Fibroblast of lung (primary cell): ENCODE data around the gene SAXO1. TPM values are rescaled to one million over a fixed set of nuclear protein-coding genes. Genes with fewer than 3 reads are reported as not detected.
A peak's percentile ranks its signal among the peaks of the same experiment; 100 is the strongest.

Experiments used
- DNase-seq, 2 donors: peaks; one replicate each; pipeline versions ENCODE4 v3.0.0 to v3.0.0-alpha.2; 2010; ENCODE audit warnings: low read depth in 2 of 2
- H2AFZ ChIP-seq: 2 replicates; pipeline ENCODE4 v1.5.1; 2012; ENCODE audit warnings: low read length, control low read depth, inconsistent platforms
- H3K27ac ChIP-seq: 2 replicates; pipeline ENCODE4 v1.5.1; 2011; ENCODE audit warnings: low read length, control low read depth; ENCODE audit not compliant: insufficient read depth
- H3K27me3 ChIP-seq: 2 replicates; pipeline ENCODE4 v1.5.1; 2011; ENCODE audit warnings: mild to moderate bottlenecking, low read length; ENCODE audit not compliant: control insufficient read depth, insufficient read depth
- H3K36me3 ChIP-seq: 2 replicates; pipeline ENCODE4 v1.5.1; 2011; ENCODE audit warnings: low read length; ENCODE audit not compliant: control insufficient read depth, insufficient read depth
- H3K4me1 ChIP-seq: 2 replicates; pipeline ENCODE4 v1.5.1; 2011; ENCODE audit warnings: low read length; ENCODE audit not compliant: control insufficient read depth, insufficient read depth; ENCODE audit errors: extremely low read depth
- H3K4me2 ChIP-seq: 2 replicates; pipeline ENCODE4 v1.5.1; 2011; ENCODE audit warnings: low read length, control low read depth; ENCODE audit not compliant: insufficient read depth; ENCODE audit errors: extremely low read depth
- H3K4me3 ChIP-seq, 4 experiments: fragments of 200-600 bp in 1 of 4; sonication (generic) in 1 of 4; replicated peaks in 1 of 4; 2 replicates each; pipeline ENCODE4 v1.5.1; 2011 to 2016; ENCODE audit warnings: low read length in 4 of 4, low read depth in 3 of 4, mild to moderate bottlenecking in 3 of 4, control low read depth in 2 of 4, inconsistent platforms in 1 of 4, mixed read lengths in 1 of 4; ENCODE audit not compliant: insufficient read depth in 1 of 4; ENCODE audit errors: control extremely low read depth in 1 of 4
- H3K79me2 ChIP-seq: 2 replicates; pipeline ENCODE4 v1.5.1; 2012; ENCODE audit warnings: mild to moderate bottlenecking, low read length, inconsistent platforms; ENCODE audit not compliant: control insufficient read depth, insufficient read depth
- H3K9ac ChIP-seq: 2 replicates; pipeline ENCODE4 v1.5.1; 2011; ENCODE audit warnings: mild to moderate bottlenecking, low read length, control low read depth; ENCODE audit not compliant: insufficient read depth
- H3K9me3 ChIP-seq: 2 replicates; pipeline ENCODE4 v1.5.1; 2012; ENCODE audit warnings: low read depth, low read length; ENCODE audit not compliant: control insufficient read depth, insufficient read depth
- H4K20me1 ChIP-seq: 2 replicates; pipeline ENCODE4 v1.5.1; 2011; ENCODE audit warnings: low read length; ENCODE audit not compliant: control insufficient read depth, insufficient read depth; ENCODE audit errors: extremely low read depth
- CTCF ChIP-seq, 2 donors: IDR thresholded peaks in 1 of 2; conservative IDR thresholded peaks in 1 of 2; 1 replicate in 1 of 2; 2 replicates in 1 of 2; pipeline ENCODE4 v1.5.1; 2011 to 2012; ENCODE audit warnings: low read length in 2 of 2, control low read depth in 1 of 2, inconsistent platforms in 1 of 2, low read depth in 1 of 2, mild to moderate bottlenecking in 1 of 2
- EZH2 ChIP-seq: IDR thresholded peaks from 2 replicates; pipeline ENCODE4 v1.5.1; 2012; ENCODE audit warnings: low read length, control low read depth, mild to moderate bottlenecking; ENCODE audit errors: missing control alignments
- polyA plus RNA-seq, 2 donors: library from polyadenylated mRNA; depleted of rRNA in 1 of 2; stranded (reverse) in 1 of 2; unstranded in 1 of 2; fragments of >200 nt; gene quantifications; 2 replicates each; pipeline ENCODE4 v1.2.1, GENCODE V29; 2011 to 2012; ENCODE audit warnings: missing spikeins in 1 of 2
- total RNA-seq: library from RNA; depleted of rRNA; stranded (reverse); fragments of >200 nt; gene quantifications from 2 replicates; pipeline ENCODE4 v1.2.1, GENCODE V29; 2014

The SAXO1 gene
- total and polyA plus RNA-seq, 2 donors (not counting 1 experiment from before 2014, with no cell fraction given): 0.01 to 0.17 TPM

GRCh38 chr9:18979367-18979766, 53.6 kb downstream of the SAXO1 start:
- Histone ChIP-seq H4K20me1 (no peaks in the 10 kb centered on the region), H3K36me3 (no peaks in the 10 kb centered on the region), H3K9me3 (no peaks in the 10 kb centered on the region), H3K4me1 (no peaks in the 10 kb centered on the region), H3K4me3 (no peak overlapping the region), H3K4me2 (no peak overlapping the region), H3K79me2 (no peaks in the 10 kb centered on the region), H3K9ac (no peak overlapping the region), H3K27me3 (peaks cover 3% of the 10 kb centered on the region), H3K27ac (no peak overlapping the region), H2AFZ (no peak overlapping the region)
- peak; percentile 41 to 53 for DNase-seq
- TF ChIP-seq EZH2: no peak
- TF ChIP-seq CTCF (conservative IDR thresholded peaks at IDR 0.05 in 1 of 2, IDR thresholded peaks at IDR 0.05 in 1 of 2; ENCODE audit: low read depth in 1 of 2, low read length in 2 of 2): no peak

GRCh38 chr9:18978188-18978587, 54.8 kb downstream of the SAXO1 start:
- H4K20me1 ChIP-seq: no peaks in the 10 kb centered on the region
- no peak overlapping the region for H3K9ac ChIP-seq
- no peaks in the 10 kb centered on the region for H3K4me1 ChIP-seq
- no peaks in the 10 kb centered on the region for H3K36me3 ChIP-seq
- DNase-seq: no peak
- H3K27me3 ChIP-seq: peaks cover 7% of the 10 kb centered on the region
- H3K79me2 ChIP-seq: no peaks in the 10 kb centered on the region
- H3K27ac ChIP-seq: no peak overlapping the region
- no peak overlapping the region for H3K4me3 ChIP-seq
- no peak overlapping the region for H3K4me2 ChIP-seq
- TF ChIP-seq CTCF (conservative IDR thresholded peaks at IDR 0.05 in 1 of 2, IDR thresholded peaks at IDR 0.05 in 1 of 2; ENCODE audit: low read depth in 1 of 2, low read length in 2 of 2): no peak
- TF ChIP-seq EZH2: no peak
- no peak overlapping the region for H2AFZ ChIP-seq
- no peaks in the 10 kb centered on the region for H3K9me3 ChIP-seq

GRCh38 chr9:18976709-18977531, 56.1 kb downstream of the SAXO1 start:
- Histone ChIP-seq H3K27ac (no peak overlapping the region), H2AFZ (no peak overlapping the region), H3K4me2 (peak overlapping the region; percentile 67)

More at GRCh38 chr9:18976709-18977531, 56.1 kb downstream of the SAXO1 start:
- TF ChIP-seq EZH2: no peak
- TF ChIP-seq CTCF (conservative IDR thresholded peaks at IDR 0.05 in 1 of 2, IDR thresholded peaks at IDR 0.05 in 1 of 2; ENCODE audit: low read depth in 1 of 2, low read length in 2 of 2): no peak
- H3K36me3 ChIP-seq: no peaks in the 10 kb centered on the region
- H3K9me3 ChIP-seq: no peaks in the 10 kb centered on the region
- peak; percentile 89 to 95 for DNase-seq
- no peak overlapping the region for H3K9ac ChIP-seq
- H4K20me1 ChIP-seq: no peaks in the 10 kb centered on the region
- peaks cover 10% of the 10 kb centered on the region for H3K27me3 ChIP-seq
- H3K4me3 ChIP-seq: peak overlapping the region in 3 of 4 experiments; percentile 11 to 35 (median 20)
- H3K79me2 ChIP-seq: no peaks in the 10 kb centered on the region
- no peaks in the 10 kb centered on the region for H3K4me1 ChIP-seq
